Type B pancreatic cell (in vitro differentiated cells): ENCODE results near the gene GRB10. TPM values are rescaled to one million over a fixed set of nuclear protein-coding genes. Genes with fewer than 3 reads are reported as not detected.

Source experiments
- DNase-seq: peaks from one replicate; pipeline ENCODE4 v3.0.0; 2021; ENCODE audit warnings: mixed read lengths; ENCODE audit not compliant: unreplicated experiment; ENCODE audit errors: extremely low spot score
- H3K27ac Mint-ChIP-seq: 2 replicates; pipeline ENCODE4 v1.8.0; 2021; ENCODE audit warnings: mild to moderate bottlenecking, mixed read lengths
- H3K27me3 Mint-ChIP-seq: 2 replicates; pipeline ENCODE4 v1.8.0; 2021; ENCODE audit warnings: mixed read lengths
- H3K36me3 Mint-ChIP-seq: 2 replicates; pipeline ENCODE4 v1.8.0; 2021; ENCODE audit warnings: mixed read lengths
- H3K4me1 Mint-ChIP-seq: one replicate; pipeline ENCODE4 v1.8.0; 2021; ENCODE audit warnings: mixed read lengths; ENCODE audit not compliant: unreplicated experiment
- H3K4me3 Mint-ChIP-seq: 2 replicates; pipeline ENCODE4 v1.8.0; 2021; ENCODE audit warnings: mild to moderate bottlenecking, mixed read lengths
- H3K9me3 Mint-ChIP-seq: 2 replicates; pipeline ENCODE4 v1.8.0; 2021; ENCODE audit warnings: mixed read lengths
- CTCF ChIP-seq: fragments of 200-600 bp; sonication (generic); conservative IDR thresholded peaks from 2 replicates; pipeline ENCODE4 v1.5.0; 2021; ENCODE audit warnings: antibody characterized with exemption, mild to moderate bottlenecking
- total RNA-seq: library from RNA; stranded (reverse); gene quantifications from 2 replicates; pipeline ENCODE4 v1.2.1, GENCODE V29; 2021; ENCODE audit warnings: low replicate concordance

Gene GRB10
- total RNA-seq, 1 donor from 2014 or later: 42.3 TPM

- H3K4me3 Mint-ChIP-seq: no peak overlapping the region
- peaks cover 6% of the 10 kb centered on the region for H3K4me1 Mint-ChIP-seq
- H3K27me3 Mint-ChIP-seq: no peaks in the 10 kb centered on the region
- no peaks in the 10 kb centered on the region for H3K9me3 Mint-ChIP-seq
- no peak for TF ChIP-seq CTCF
- peaks cover 5% of the 10 kb centered on the region for H3K36me3 Mint-ChIP-seq
- no peak overlapping the region for H3K27ac Mint-ChIP-seq
- no peak for DNase-seq
Measured at GRCh38 chr7:50628434-50629084, 154.1 kb downstream of the GRB10 start.

GRCh38 chr7:50627824-50628361 is 154.8 kb downstream of the GRB10 start:
- Mint-ChIP-seq H3K27ac (no peak overlapping the region), H3K9me3 (no peaks in the 10 kb centered on the region), H3K36me3 (no peaks in the 10 kb centered on the region), H3K4me3 (no peak overlapping the region), H3K4me1 (peaks cover 6% of the 10 kb centered on the region), H3K27me3 (no peaks in the 10 kb centered on the region)
- no peak for DNase-seq
- TF ChIP-seq CTCF: no peak

- Mint-ChIP-seq H3K4me1 (peaks cover 10% of the 10 kb centered on the region), H3K27ac (no peak overlapping the region), H3K36me3 (no peaks in the 10 kb centered on the region), H3K9me3 (no peaks in the 10 kb centered on the region), H3K4me3 (no peak overlapping the region), H3K27me3 (no peaks in the 10 kb centered on the region)
- TF ChIP-seq CTCF: no peak
- no peak for DNase-seq
Measured at GRCh38 chr7:50626286-50626685, 156.4 kb downstream of the GRB10 start.

GRCh38 chr7:50625360-50625759 is 157.3 kb downstream of the GRB10 start:
- no peak for TF ChIP-seq CTCF
- no peak overlapping the region for H3K4me3 Mint-ChIP-seq
- H3K27me3 Mint-ChIP-seq: no peaks in the 10 kb centered on the region
- DNase-seq: no peak
- no peaks in the 10 kb centered on the region for H3K9me3 Mint-ChIP-seq
- H3K36me3 Mint-ChIP-seq: no peaks in the 10 kb centered on the region
- H3K27ac Mint-ChIP-seq: no peak overlapping the region
- H3K4me1 Mint-ChIP-seq: peaks cover 10% of the 10 kb centered on the region

- H3K27ac Mint-ChIP-seq: no peak overlapping the region
Measured at GRCh38 chr7:50622821-50623220, 159.9 kb downstream of the GRB10 start.

More at GRCh38 chr7:50622821-50623220, 159.9 kb downstream of the GRB10 start:
- peaks cover 4% of the 10 kb centered on the region for H3K4me1 Mint-ChIP-seq
- H3K4me3 Mint-ChIP-seq: no peak overlapping the region
- no peaks in the 10 kb centered on the region for H3K9me3 Mint-ChIP-seq
- DNase-seq: no peak
- H3K36me3 Mint-ChIP-seq: peaks cover 4% of the 10 kb centered on the region
- H3K27me3 Mint-ChIP-seq: no peaks in the 10 kb centered on the region
- TF ChIP-seq CTCF: no peak
